ENCODE results near the gene SMCO3. TPM values are rescaled to one million over a fixed set of nuclear protein-coding genes. Genes with fewer than 3 reads are reported as not detected.

Gene SMCO3
- total RNA-seq, 1 experiment from 2014 or later, result not detected

DNA sequence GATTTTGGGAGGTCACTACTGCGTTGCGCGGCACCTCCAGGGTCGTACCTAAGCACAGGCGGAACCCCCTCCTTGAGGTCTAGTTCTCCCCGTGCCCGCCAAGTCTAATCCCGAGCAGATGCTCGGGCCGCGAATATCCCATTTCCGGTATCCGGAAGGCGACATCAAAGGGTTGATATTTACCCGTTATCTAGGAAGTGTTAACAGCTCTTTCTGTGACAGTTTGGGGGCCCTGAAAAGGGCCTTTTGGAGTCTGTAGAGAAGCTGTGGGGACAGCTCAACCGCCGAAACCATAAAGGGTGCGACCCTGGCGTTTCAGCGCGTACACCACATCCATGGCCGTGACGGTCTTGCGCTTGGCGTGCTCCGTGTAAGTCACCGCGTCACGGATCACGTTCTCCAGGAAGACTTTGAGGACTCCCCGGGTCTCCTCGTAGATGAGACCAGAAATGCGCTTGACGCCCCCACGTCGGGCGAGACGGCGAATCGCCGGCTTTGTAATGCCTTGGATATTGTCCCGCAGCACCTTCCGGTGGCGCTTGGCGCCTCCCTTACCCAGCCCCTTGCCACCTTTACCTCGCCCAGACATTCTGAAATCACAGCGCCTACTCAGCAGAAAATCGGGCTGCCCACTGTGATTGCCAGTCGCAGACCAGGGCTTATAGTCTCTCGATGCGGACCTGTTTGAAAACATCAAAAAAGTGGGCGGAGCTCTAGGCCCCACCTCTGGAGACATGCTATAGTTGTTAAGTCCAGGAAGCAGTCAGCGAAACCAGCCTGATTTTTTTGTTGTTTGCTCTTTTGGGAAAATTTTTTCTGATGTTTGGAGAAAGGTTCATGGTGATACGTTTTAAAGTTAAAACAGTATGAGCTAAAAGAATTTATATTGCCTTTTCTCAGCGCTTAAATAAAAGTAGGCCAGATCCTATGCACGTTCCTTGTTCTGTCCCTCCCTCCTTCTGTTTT, 43.2 kb downstream of the SMCO3 start:
- intact Hi-C loops (cut with micrococcal nuclease; ENCODE audit: unreplicated experiment), result no loop called here
- Mint-ChIP-seq H3K27ac (ENCODE audit: unreplicated experiment) (peak overlapping the region; percentile 98), H3K9me3 (ENCODE audit: low read depth, unreplicated experiment) (peaks cover 4% of the 10 kb centered on the region), H3K27me3 (ENCODE audit: unreplicated experiment) (no peaks in the 10 kb centered on the region), H3K36me3 (ENCODE audit: insufficient read depth, unreplicated experiment) (peaks cover 76% of the 10 kb centered on the region), H3K4me1 (ENCODE audit: low read depth, unreplicated experiment) (peaks cover 15% of the 10 kb centered on the region), H3K4me3 (ENCODE audit: low read depth, unreplicated experiment) (peak overlapping the region; percentile 94)
- BruUV-seq (replicated peaks), result TSS peak; percentile 64
- DNase-seq, result peak; percentile 94
- TF ChIP-seq, protein P1, sequence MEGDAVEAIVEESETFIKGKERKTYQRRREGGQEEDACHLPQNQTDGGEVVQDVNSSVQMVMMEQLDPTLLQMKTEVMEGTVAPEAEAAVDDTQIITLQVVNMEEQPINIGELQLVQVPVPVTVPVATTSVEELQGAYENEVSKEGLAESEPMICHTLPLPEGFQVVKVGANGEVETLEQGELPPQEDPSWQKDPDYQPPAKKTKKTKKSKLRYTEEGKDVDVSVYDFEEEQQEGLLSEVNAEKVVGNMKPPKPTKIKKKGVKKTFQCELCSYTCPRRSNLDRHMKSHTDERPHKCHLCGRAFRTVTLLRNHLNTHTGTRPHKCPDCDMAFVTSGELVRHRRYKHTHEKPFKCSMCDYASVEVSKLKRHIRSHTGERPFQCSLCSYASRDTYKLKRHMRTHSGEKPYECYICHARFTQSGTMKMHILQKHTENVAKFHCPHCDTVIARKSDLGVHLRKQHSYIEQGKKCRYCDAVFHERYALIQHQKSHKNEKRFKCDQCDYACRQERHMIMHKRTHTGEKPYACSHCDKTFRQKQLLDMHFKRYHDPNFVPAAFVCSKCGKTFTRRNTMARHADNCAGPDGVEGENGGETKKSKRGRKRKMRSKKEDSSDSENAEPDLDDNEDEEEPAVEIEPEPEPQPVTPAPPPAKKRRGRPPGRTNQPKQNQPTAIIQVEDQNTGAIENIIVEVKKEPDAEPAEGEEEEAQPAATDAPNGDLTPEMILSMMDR (IDR thresholded peaks at IDR 0.05; ENCODE audit: unreplicated experiment), result no peak
- CTCF ChIA-PET, result interaction anchor here (0.6 to 3.2 kb wide), 5 partner anchors 14 to 533 kb away, joined by 3 to 18 read pairs (median 6); partner anchors contain the start of genes C12orf60 and WBP11

DNA sequence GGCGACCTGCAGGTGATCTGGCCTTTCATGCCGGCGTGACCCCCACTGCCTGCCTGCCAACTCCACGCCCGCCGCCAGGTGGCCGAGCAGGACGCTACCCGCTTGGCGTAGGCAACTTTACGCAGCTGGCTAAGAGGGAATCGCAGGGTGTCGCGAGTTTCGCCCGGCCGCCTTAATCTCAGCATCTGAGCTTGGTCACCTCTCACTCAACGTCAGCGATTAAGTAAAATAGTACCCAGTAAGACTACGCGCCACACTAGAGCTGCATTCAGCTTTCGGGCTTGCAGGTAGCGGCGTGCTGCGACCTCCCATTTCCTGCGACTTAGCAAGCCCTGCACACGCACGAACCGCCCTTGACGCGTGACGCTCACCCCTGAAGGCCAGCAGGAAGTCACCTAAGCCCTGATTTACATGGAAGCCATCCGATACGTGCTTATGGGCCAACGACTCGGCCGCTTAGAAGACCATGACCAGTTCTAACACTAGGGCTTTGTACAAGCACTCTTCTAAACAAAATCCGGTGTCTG, 44.0 kb downstream of the SMCO3 start:
- intact Hi-C loops (cut with micrococcal nuclease; ENCODE audit: unreplicated experiment), result no loop called here
- TF ChIP-seq, protein P1 (IDR thresholded peaks at IDR 0.05; ENCODE audit: unreplicated experiment), result peak; percentile 81
- CTCF ChIA-PET, result interaction anchor here (1.6 to 3.2 kb wide), 4 partner anchors 14 to 532 kb away, joined by 3 to 18 read pairs (median 6); partner anchors contain the start of genes C12orf60 and WBP11
- Mint-ChIP-seq H3K27ac (ENCODE audit: unreplicated experiment) (peak overlapping the region; percentile 98), H3K9me3 (ENCODE audit: low read depth, unreplicated experiment) (peaks cover 5% of the 10 kb centered on the region), H3K4me3 (ENCODE audit: low read depth, unreplicated experiment) (peak overlapping the region; percentile 94), H3K27me3 (ENCODE audit: unreplicated experiment) (no peaks in the 10 kb centered on the region), H3K4me1 (ENCODE audit: low read depth, unreplicated experiment) (peaks cover 11% of the 10 kb centered on the region), H3K36me3 (ENCODE audit: insufficient read depth, unreplicated experiment) (peaks cover 73% of the 10 kb centered on the region)
- DNase-seq, result peak; percentile 92
- BruUV-seq (replicated peaks), result no TSS peak

DNA sequence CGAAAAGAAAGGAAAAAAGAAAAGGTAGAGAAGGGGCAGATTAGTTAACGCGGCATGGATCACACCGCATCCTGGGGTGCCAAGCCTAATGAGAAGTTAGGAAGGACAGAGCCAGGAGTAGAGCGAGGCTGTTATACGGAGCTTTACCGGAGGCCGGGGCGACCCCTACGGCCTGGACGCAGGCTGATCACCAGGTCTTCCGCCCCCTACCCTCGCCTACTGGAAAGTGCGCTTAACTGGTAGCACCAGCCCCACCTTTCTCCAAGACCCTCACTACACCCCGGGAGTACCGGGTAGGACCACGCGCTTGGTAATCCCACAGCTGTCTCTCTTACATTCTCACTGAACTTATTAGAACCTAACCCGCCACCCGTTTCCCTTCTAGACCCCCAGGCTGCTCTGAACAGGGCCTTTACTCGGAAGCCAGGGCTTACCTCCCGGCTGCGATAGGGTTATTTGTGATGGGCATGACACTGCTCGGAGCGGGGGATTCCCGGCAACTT, 44.5 kb downstream of the SMCO3 start:
- TF ChIP-seq, protein P1 (IDR thresholded peaks at IDR 0.05; ENCODE audit: unreplicated experiment), result no peak
- intact Hi-C loops (cut with micrococcal nuclease; ENCODE audit: unreplicated experiment), result no loop called here
- CTCF ChIA-PET, result interaction anchor here (0.6 to 3.2 kb wide), 5 partner anchors 13 to 532 kb away, joined by 3 to 18 read pairs (median 6); partner anchors contain the start of genes C12orf60 and WBP11
- peaks cover 5% of the 10 kb centered on the region for H3K9me3 Mint-ChIP-seq (ENCODE audit: low read depth, unreplicated experiment)
- H3K36me3 Mint-ChIP-seq (ENCODE audit: insufficient read depth, unreplicated experiment), result peaks cover 67% of the 10 kb centered on the region
- peak; percentile 46 for DNase-seq
- H3K4me3 Mint-ChIP-seq (ENCODE audit: low read depth, unreplicated experiment), result peak overlapping the region; percentile 94
- H3K27me3 Mint-ChIP-seq (ENCODE audit: unreplicated experiment), result no peaks in the 10 kb centered on the region
- BruUV-seq (replicated peaks), result no TSS peak
- peak overlapping the region; percentile 98 for H3K27ac Mint-ChIP-seq (ENCODE audit: unreplicated experiment)
- H3K4me1 Mint-ChIP-seq (ENCODE audit: low read depth, unreplicated experiment), result peaks cover 11% of the 10 kb centered on the region

DNA sequence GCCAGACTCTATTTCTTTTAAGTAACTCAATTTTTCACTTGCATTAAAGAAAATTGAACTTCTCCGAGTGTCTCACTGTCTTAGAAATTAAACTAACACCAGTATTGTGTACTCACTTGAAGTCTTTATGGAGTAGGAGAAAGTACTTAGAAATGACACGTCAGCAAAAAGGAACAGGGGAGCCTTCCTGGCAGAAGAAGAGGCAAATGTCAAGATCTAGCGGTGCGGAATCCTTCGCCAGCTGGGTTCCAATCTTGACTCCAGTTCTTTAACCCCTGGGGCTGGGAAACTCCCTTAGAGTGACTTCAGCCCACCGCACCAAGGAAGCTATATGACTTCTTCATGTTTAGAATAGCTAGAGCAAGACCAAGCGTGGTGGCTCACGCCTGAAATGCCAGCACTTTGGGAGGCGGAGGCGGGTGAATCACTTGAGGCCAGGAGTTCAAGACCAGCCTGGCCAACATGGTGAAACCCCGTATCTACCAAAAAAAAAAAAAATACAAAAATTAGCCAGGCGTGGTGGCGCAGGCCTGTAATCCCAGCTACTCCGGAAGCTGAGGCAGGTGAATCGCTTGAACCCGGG, 45.1 kb downstream of the SMCO3 start:
- no TSS peak for BruUV-seq (replicated peaks)
- Mint-ChIP-seq H3K9me3 (ENCODE audit: low read depth, unreplicated experiment) (peaks cover 5% of the 10 kb centered on the region), H3K27ac (ENCODE audit: unreplicated experiment) (peak overlapping the region; percentile 98), H3K4me3 (ENCODE audit: low read depth, unreplicated experiment) (peak overlapping the region; percentile 94), H3K36me3 (ENCODE audit: insufficient read depth, unreplicated experiment) (peaks cover 61% of the 10 kb centered on the region), H3K4me1 (ENCODE audit: low read depth, unreplicated experiment) (peaks cover 11% of the 10 kb centered on the region), H3K27me3 (ENCODE audit: unreplicated experiment) (no peaks in the 10 kb centered on the region)
- TF ChIP-seq, protein P1 (IDR thresholded peaks at IDR 0.05; ENCODE audit: unreplicated experiment), result no peak
- DNase-seq, result no peak
- intact Hi-C loops (cut with micrococcal nuclease; ENCODE audit: unreplicated experiment), result no loop called here
- CTCF ChIA-PET, result interaction anchor here (0.6 to 3.2 kb wide), 6 partner anchors 13 to 531 kb away, joined by 3 to 18 read pairs (median 6); partner anchors contain the start of genes C12orf60 and WBP11
